B cell (primary cell): Measurements from ENCODE around the gene GH2.
"Not testable (repeated sequence)": the region's sequence is repeated elsewhere in the genome, so short reads cannot be mapped to it uniquely, and the experiment has no call there.

Experiments used
- CTCF ChIP-seq: fragments of 200-600 bp; IDR thresholded peaks from one replicate; pipeline ENCODE4 v1.8.0; 2022; ENCODE audit warnings: antibody characterized with exemption, mild to moderate bottlenecking
- EZH2 ChIP-seq: IDR thresholded peaks from 2 replicates; pipeline ENCODE4 v1.6.1; 2012; ENCODE audit warnings: borderline replicate concordance, low read depth, mild to moderate bottlenecking, moderate library complexity, low read length; ENCODE audit not compliant: insufficient read depth, poor library complexity, severe bottlenecking

GRCh38 chr17:63892316-63893037, 10.7 kb upstream of the GH2 start:
- not testable (repeated sequence) for TF ChIP-seq CTCF, EZH2
